Kidney epithelial cell (primary cell): Measurements from ENCODE around the gene PFKFB2. TPM values are rescaled to one million over a fixed set of nuclear protein-coding genes. Genes with fewer than 3 reads are reported as not detected.

ENCODE experiments used
- DNase-seq: peaks from one replicate; pipeline ENCODE4 v3.0.0-alpha.2; 2010; ENCODE audit warnings: low read depth
- H3K27me3 ChIP-seq: 2 replicates; pipeline ENCODE4 v1.6.0; 2011; ENCODE audit warnings: low read length; ENCODE audit not compliant: control insufficient read depth, insufficient read depth
- H3K36me3 ChIP-seq: 2 replicates; pipeline ENCODE4 v1.5.1; 2011; ENCODE audit warnings: low read length; ENCODE audit not compliant: control insufficient read depth, insufficient read depth
- H3K4me3 ChIP-seq: 2 replicates; pipeline ENCODE4 v1.5.1; 2011; ENCODE audit warnings: low read depth, mild to moderate bottlenecking, control low read depth, low read length
- total RNA-seq: library from RNA; depleted of rRNA; stranded (reverse); fragments of >200 nt; gene quantifications from 2 replicates; pipeline ENCODE4 v1.2.3, GENCODE V29; 2015
- TF ChIP-seq, protein P1 (sequence below): IDR thresholded peaks from 2 replicates; pipeline ENCODE4 v1.5.1; 2011; ENCODE audit warnings: mild to moderate bottlenecking, moderate library complexity, low read length, control low read depth, inconsistent platforms; ENCODE audit not compliant: insufficient read depth, poor library complexity, severe bottlenecking

Gene PFKFB2
- total RNA-seq, 1 donor from 2014 or later = 15.5 TPM

DNA sequence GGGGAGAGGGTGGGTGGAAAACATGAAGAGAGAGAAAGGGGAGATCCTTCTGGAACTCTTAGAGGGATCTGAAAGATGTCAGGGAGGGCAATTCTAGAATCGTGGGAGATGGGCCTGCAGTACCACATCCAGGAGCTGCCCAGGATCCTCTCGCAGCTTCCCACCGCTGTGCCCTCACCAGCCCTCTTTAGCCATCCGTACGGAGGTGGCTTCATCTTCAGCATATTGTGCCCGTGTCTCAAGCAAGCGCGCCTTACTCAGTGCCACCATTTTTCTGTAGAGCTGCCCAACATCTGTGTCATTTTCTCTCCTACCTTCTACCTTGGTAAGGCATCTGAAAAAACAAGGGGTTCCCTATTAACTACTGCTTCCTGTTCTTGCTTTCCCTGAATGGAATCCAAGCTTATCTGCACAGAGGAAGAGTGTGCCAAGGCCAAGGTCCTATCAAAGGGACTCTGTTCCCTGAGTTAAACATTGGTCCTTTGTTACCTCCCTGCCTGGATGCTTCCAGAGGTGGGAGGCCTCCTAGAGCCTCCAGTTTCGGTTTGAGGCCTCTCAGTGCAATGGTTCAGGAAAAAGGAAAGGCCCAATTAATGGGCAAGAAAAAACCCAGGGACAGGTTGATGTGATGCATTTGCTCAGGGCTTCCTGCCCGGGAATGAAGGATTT lies 43.8 kb upstream of the PFKFB2 start:
- no peak for DNase-seq
- H3K27me3 ChIP-seq = no peaks in the 10 kb centered on the region
- no peaks in the 10 kb centered on the region for H3K36me3 ChIP-seq
- TF ChIP-seq, protein P1, sequence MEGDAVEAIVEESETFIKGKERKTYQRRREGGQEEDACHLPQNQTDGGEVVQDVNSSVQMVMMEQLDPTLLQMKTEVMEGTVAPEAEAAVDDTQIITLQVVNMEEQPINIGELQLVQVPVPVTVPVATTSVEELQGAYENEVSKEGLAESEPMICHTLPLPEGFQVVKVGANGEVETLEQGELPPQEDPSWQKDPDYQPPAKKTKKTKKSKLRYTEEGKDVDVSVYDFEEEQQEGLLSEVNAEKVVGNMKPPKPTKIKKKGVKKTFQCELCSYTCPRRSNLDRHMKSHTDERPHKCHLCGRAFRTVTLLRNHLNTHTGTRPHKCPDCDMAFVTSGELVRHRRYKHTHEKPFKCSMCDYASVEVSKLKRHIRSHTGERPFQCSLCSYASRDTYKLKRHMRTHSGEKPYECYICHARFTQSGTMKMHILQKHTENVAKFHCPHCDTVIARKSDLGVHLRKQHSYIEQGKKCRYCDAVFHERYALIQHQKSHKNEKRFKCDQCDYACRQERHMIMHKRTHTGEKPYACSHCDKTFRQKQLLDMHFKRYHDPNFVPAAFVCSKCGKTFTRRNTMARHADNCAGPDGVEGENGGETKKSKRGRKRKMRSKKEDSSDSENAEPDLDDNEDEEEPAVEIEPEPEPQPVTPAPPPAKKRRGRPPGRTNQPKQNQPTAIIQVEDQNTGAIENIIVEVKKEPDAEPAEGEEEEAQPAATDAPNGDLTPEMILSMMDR = no peak
- H3K4me3 ChIP-seq = no peak overlapping the region

DNA sequence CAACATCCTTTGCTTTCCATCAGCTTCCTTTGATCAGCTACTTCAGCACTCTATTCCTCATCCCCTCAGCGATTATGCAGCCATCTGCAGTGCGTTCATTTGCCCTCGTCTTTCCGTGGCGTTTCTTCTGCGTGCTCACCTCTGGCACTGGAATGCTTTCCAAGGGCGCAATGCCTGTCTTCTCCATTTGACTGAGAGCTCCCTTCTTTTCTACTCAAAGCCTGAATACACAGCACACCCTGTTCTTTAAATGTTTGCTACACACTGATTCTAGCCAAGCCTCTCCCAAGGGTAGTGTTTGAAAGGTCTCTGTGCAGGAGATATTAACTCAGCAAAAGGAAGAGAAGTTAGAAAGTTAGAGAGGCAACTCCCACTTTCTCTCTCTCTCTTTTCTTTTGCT lies 43.1 kb upstream of the PFKFB2 start:
- no peak overlapping the region for H3K4me3 ChIP-seq
- no peak for DNase-seq
- TF ChIP-seq, protein P1 = no peak
- no peaks in the 10 kb centered on the region for H3K36me3 ChIP-seq
- no peaks in the 10 kb centered on the region for H3K27me3 ChIP-seq

DNA sequence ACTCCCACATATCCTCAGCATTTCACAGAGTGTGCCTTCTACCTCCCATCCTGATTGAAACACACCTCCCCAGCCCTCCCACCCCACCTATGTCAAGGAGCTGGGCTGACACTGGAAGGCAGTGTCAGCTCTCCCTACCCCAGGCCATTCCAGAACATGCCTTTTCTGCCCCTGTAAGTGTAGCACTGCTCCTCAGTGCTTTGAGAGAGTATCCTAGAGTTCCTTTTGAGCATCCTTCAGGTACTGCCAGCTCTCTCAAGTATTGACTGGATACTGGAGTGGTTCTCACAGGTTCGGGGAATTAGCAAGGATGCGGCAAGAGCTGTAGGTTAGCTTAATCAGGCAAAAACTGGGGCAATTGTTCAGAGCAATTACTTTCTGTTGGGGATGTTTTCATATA lies 42.3 kb upstream of the PFKFB2 start:
- Histone ChIP-seq H3K27me3 (no peaks in the 10 kb centered on the region), H3K4me3 (no peak overlapping the region), H3K36me3 (no peaks in the 10 kb centered on the region)
- no peak for DNase-seq
- TF ChIP-seq, protein P1 = no peak

DNA sequence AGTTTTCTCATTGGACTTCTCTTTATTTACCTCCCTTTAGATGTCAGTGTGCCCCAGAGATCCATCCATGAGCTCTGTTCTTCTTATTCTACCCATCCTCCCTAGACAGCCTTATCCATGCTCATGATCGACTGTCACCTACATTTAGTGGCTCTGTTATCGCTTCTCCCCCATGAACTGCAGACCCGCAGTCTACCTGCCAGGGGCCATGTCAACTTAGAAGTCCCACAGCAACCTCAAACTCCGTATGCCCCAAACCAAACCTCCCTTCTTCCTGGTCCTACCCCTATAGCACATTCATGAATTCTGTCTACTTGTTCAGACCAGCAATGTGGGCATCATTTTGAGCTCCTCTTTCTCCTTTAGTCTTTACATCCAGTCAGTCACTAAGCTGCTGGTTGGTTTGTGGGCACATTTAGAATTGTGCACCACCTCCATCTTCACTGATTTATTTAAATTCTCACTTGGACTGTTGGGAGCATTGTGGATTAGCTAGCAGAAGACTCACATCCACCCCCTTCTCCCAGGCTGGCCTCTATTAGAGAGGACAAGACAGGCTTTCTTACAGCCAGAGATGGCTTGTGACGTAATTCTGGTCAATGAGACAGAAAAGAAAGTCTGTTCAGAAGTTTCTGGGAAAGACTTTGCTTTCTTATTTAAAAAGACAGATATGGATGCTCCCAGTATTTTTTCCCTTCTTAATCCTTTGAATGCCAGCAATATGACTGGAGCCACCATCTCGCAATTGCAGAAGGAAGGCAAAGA lies 39.6 kb upstream of the PFKFB2 start:
- Histone ChIP-seq H3K36me3 (no peaks in the 10 kb centered on the region), H3K27me3 (no peaks in the 10 kb centered on the region), H3K4me3 (no peak overlapping the region)
- TF ChIP-seq, protein P1 = no peak
- DNase-seq = no peak

DNA sequence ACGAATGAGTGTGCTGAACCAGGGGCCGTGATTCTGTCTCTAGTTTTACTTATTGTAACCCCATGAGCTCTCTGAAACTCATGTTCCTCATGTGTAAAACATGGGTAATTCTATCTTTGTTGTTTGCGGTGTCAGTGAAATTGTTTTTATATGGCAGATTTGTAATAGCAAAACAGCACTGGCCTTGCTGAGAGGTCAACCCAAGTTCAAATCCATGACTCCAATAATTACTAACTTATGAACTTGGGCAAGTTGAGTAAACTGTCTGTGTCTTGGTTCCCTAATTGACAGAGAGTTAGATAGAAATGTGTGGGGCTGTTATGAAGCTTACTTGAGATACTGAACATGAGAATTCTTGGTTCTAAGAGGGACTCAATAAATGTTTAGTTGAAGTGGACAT lies 38.3 kb upstream of the PFKFB2 start:
- no peak for DNase-seq
- TF ChIP-seq, protein P1 = no peak
- H3K36me3 ChIP-seq = no peaks in the 10 kb centered on the region
- no peaks in the 10 kb centered on the region for H3K27me3 ChIP-seq
- no peak overlapping the region for H3K4me3 ChIP-seq
